NCI-H2107 treated with DMSO at 0.1 percent for 48 hours (cell line): ENCODE measurements around the gene CFAP46.

Experiments used
- DNase-seq: peaks from one replicate; lab custom pipeline; 2025; ENCODE audit not compliant: unreplicated experiment; lab: John Stamatoyannopoulos, UW

CFAP46 gene

DNA sequence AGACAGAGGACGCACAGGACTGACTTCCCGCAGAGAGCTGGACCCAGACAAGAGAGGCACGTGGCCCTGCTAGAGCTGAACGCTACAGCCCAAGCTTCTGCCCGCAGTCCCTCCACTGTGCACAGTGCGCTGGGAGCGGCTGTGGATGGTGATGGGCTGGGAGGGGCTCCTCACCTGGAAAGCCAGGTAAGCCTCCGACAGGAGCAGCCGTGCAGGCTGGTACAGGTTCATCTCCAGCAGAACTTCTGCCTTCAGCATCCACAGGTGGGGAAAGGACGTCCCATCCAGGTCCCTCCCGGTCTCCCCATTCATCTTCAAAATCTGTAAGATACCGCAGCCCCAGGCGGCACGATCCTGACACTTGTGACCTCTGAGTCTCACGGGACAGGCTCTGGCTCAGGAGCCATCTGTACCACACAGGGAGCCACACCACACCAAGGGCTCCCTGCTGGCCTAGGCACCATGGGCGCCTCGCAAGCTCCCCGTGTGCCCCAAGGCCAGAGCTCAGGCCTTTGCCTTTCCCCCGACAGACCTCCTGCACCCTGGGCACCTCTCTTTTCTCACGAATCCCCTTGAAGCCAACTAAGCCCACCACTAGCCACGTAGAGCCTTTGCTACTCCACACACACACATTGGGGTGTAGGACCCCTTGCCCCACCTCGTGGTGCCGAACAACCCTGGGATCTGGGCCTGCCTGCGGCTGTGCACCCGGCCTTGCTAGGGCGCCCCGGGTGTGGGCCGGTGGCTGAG, 76.3 kb downstream of the CFAP46 start:
- no peak for DNase-seq

- DNase-seq = no peak
Observed at GRCh38 chr10:132865171-132865631, 77.2 kb downstream of the CFAP46 start.

DNA sequence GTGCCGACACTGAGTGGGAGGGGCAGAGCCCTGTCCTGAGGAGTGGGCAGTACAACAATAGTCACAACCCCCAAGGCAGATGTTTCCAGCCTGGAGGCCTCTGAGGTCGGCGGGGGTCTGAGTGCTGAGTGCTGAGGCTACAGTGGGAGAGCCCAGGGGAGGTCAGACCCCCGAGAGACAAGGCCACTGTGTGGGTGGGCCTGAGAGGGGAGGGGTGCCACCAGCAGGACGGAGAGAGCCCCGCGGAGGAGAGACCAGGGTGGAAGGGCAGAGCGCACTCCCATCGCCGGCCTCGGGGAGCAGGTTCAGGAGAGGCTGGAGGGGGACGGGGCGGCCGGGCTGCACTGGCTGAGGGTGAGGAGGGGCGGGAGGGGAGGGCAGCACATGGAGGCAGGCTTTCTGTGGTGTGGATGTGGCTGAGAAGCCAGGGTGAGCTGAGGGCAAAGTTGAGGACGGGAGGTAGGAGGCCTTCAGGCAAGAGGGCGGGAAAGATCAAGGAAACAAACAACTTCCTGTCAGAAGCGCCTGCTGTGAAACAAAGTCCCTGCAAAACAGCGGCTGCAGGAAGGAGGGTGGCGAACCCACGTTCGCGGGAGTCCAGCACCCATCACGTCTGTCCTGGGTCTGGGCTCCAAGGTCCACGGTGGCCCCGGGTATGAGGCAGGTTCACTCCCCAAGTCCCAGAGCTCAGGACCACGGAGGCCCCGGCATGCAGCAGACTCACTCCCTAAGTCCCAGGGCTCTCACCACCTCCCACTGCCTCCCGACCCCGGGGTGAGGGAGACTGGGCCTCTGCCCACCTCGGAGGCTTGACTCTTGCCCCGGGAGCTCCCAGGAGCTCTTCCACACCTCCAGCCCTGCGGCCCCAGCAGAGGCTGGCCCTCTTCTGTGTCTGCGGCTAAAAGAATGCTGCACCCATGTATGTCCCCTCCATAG, 79.6 kb downstream of the CFAP46 start:
- no peak for DNase-seq

DNA sequence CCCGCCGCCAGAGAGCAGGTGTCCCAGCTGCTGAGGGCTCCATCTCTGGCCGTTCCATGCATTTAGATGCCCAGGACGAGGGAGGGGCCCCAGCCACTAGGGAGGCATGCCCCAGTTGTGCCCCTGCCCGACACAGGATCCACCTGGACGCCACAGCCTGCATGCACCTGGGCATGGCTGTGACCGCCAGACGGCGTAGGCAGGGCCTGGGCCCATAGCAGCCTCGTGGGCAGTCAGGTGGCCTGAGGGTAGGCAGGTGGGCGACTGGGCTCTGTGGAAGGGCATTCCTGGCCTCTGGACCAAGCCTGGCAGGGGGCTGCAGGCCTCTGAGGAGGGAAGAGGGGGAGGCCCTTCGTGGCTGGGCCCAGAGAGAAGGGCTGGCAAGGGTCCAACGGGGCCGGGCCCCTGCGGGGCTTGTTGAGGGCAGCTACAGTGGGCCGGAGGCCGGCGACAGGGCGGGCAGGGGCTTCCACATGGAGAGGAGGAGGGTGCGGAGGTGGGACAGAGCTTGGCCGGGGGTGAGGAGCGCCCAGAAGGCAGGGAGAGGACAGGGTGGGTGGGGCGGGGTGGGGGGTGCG, 80.4 kb downstream of the CFAP46 start:
- no peak for DNase-seq

- DNase-seq = no peak
Observed at GRCh38 chr10:132861116-132861691, 81.2 kb downstream of the CFAP46 start.

- no peak for DNase-seq
Observed at GRCh38 chr10:132860532-132860931, 81.8 kb downstream of the CFAP46 start.

DNA sequence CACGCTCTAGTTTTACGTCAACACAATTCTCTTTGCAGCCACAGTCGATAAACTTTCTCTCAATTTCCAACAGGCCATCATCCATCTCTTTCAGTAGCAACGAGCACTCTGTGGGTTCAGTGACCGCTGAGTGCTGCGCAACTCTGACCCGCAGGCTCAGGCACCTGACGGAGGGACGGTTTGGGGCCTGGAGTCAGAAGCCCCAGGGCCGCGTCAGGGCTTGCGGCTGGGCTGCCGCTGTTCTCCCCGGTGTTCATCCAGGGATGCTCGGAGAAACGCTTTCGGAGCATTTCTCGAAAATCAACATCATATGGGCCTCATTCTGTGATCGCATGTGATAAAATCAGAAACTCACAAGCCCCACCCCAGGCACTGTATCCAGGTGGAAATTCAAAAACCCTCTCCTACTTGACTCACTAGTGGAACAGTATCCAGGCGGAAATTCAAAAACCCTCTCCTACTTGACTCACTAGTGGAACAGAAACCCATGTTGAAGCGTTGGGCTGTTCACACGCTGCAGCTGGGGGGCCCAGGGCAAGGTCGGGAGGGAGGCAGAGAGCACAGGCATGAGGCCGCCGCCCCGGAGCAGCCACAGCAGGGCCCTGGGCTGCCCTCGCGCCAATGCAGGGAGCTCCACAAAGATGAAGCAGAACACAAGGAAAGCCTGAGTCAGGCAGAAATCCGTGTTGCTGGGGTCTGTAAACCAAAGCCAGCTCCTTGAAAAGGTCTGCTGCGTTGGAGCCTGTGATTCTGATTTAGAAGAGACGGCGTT, 83.1 kb downstream of the CFAP46 start:
- no peak for DNase-seq

GRCh38 chr10:132858121-132859081, 84.0 kb downstream of the CFAP46 start:
- no peak for DNase-seq

DNA sequence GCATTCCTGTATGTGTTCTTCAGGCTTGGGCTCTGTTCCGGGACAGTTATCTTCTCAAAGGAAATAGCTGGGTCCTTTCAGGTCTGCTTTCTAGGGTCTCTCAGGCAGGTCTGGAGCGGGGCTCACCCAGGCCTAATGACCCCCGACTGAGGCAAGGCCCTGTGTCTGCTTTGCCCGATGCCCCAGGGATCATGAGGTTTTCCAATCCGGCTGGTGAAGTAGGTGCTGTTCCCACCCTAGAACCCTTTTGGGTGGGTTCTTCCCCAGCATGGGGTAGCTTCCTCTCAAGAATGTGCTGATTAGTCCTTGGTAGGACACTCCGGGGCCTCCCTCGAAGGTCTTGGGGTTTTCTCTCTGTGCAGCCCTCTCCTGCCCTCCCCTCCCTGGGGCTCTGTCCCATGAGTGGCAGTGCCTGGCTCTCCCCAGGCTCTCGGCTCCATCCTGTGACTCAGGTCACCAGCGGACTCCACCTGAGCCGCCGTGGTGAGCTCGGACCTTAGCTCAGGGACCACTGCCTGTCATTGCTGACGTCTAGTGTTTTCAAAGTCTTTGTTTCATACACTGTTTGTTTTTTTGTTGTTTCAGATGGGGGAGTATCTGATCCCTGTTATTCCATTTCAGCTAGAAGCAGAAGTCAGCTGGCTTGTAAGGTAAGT, 85.4 kb downstream of the CFAP46 start:
- no peak for DNase-seq

DNA sequence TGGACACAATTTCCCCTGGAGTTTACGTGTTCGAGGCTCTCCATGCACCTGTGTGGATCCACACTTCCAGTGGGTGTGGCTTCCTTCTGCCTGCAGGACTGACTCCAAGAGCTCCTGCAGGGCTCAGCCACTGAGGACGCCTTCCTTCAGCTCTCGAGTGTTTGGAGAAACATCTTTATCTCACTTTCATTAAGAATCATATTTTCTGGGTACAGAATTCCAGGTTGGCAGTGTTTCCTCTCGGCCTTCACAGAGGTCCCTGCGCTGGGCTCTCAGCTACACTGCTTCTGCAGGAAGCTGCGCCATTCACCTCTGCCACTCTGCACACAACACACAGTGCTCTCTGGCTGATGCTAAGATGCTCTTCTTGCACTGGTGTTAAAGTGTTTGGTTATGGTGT, 86.5 kb downstream of the CFAP46 start:
- DNase-seq = no peak

DNA sequence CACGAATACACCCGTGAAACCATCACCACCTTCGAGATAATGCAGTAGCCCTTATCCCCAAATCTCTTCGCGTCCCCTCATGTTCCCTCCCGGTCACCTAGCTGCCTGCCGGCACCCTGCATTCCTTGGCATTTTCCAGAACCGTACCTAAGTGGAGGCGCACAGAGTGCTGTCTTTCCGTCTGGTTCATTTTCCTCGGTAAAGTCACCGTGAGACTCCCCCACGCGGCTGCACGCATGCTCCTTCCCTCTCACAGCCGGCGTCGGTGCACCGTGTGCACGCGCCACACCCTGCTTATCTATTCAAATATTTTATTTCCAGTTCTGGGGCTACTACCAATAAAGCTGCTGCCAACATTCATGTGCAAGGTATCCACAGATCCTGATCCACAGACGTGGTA, 90.9 kb downstream of the CFAP46 start:
- DNase-seq = no peak

DNA sequence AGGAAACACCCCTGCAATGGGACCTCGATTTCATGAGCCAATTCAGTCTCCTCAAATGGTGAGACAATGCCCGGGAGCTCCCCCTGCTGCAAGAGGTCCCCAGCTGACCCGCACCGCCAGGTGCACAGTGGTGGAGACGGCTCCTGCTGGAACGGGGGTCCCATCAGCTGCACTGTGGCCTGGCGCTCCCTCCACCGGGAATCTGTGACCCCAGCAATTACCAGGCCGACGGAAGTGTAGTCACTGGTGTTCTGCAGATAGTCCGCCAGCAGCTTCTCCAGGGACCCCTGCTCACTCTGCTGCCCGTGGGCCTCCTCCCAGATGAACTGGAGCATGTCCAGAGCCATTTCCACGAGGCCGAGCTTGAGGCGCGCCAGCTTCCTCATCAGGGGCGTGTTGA, 91.5 kb downstream of the CFAP46 start:
- DNase-seq = no peak

GRCh38 chr10:132850246-132850645, 92.1 kb downstream of the CFAP46 start:
- no peak for DNase-seq

GRCh38 chr10:132849546-132850031, 92.8 kb downstream of the CFAP46 start:
- DNase-seq = no peak

DNA sequence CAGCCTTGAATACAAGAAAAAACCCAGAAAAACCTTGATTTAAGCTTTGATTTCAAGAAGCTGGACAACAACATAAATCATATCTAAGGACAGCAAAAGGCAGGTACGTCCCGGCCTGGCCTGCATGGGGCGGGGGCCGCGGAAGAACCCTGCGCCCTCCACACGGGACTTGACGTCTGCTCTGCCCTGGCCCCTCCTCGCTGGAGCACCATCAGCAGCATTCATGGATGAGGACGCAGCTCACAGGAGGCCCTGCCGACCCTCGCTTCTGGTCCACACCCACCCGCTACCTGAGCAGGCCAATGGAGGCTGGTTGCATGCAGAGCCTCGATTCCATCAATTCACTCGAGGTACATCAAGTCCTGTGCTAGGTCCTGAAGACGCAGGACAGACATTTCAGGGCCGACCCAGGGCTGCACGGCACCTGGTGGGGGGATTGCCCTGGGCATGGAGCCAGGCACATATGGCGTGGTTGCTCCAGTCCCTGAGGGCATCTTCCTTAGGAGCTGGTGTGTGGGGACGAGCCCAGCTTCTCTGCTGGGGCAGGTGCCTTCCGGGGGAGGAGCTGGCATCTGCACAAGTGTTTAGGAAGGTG, 93.3 kb downstream of the CFAP46 start:
- no peak for DNase-seq

DNA sequence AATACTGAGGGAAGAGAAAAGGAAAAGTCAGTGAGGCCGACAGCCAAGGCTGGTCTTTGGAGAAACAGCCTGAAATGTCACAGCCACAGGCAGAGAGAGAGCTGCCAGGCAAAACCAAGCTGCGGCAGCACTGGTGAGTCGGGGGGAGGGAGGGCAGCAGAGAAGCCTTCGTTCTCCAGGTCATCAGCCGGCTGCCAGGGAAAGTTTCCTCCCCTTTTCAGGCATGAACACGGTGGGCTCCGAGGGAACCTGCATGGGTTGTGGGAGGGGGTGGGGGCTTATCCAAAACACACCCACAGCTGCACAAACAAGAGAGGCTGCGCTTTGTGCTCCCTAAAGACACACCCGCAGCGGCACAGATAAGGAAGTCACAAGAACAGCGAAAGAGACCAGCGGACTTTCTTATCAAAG, 94.1 kb downstream of the CFAP46 start:
- no peak for DNase-seq

GRCh38 chr10:132847856-132848255, 94.5 kb downstream of the CFAP46 start:
- no peak for DNase-seq

DNA sequence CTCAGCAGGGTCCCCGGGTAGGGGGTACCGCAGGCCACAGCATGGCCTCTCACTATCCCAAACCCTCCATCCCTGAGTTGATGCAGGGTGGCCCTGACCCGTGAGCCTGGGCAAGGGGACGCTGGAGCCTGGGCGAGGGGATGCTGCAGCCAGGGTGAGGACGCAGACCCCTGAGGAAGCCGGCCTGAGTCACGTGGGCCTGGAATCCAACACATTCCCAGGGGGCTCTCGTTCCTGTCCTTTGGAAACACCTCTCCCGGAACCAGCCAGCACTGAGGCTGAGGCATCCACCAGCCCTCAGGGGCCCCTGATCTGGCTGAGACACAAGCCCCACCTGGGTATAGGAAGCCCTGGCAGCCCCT, 95.0 kb downstream of the CFAP46 start:
- no peak for DNase-seq
